Natural killer cell (primary cell): ENCODE data around the gene BTBD10. TPM values are rescaled to one million over a fixed set of nuclear protein-coding genes. Genes with fewer than 3 reads are reported as not detected.

Experiments used
- ATAC-seq, 3 donors: fragments of 150-1000 bp in 2 of 3; fragments of 200-7000 bp in 1 of 3; cut with Tn5 transposase; 1 replicate in 1 of 3; 2 replicates in 2 of 3; pipeline ENCODE4 v1.10.0; 2021; ENCODE audit warnings: mild to moderate bottlenecking in 2 of 3, moderate library complexity in 2 of 3
- DNase-seq, 2 donors: peaks; one replicate each; pipeline versions ENCODE4 v3.0.0 to v3.0.0-alpha.2; 2013 to 2021; ENCODE audit warnings: mixed read lengths in 1 of 2
- H3K27ac ChIP-seq: one replicate; pipeline ENCODE4 v1.5.1; 2013; ENCODE audit warnings: mild to moderate bottlenecking, low read length
- H3K27me3 ChIP-seq: one replicate; pipeline ENCODE4 v1.6.1; 2013; ENCODE audit warnings: low read length; ENCODE audit not compliant: control insufficient read depth, insufficient read depth
- H3K36me3 ChIP-seq: one replicate; pipeline ENCODE4 v1.6.1; 2013; ENCODE audit warnings: low read length; ENCODE audit not compliant: control insufficient read depth, insufficient read depth
- H3K4me1 ChIP-seq: one replicate; pipeline ENCODE4 v1.6.1; 2013; ENCODE audit warnings: low read length; ENCODE audit not compliant: control insufficient read depth, insufficient read depth
- H3K4me3 ChIP-seq: one replicate; pipeline ENCODE4 v1.5.1; 2013; ENCODE audit warnings: low read length
- H3K9me3 ChIP-seq: one replicate; pipeline ENCODE4 v1.6.1; 2013; ENCODE audit warnings: low read length; ENCODE audit not compliant: control insufficient read depth, insufficient read depth
- H3K27ac Mint-ChIP-seq, 2 donors: one replicate each; pipeline ENCODE4 v1.8.0; 2022; ENCODE audit warnings: mild to moderate bottlenecking in 2 of 2, mixed read lengths in 2 of 2, moderate library complexity in 1 of 2
- H3K27me3 Mint-ChIP-seq, 2 donors: one replicate each; pipeline ENCODE4 v1.8.0; 2022; ENCODE audit warnings: low read depth in 2 of 2, mixed read lengths in 2 of 2
- H3K36me3 Mint-ChIP-seq: one replicate; pipeline ENCODE4 v1.8.0; 2022; ENCODE audit warnings: mixed read lengths
- H3K4me1 Mint-ChIP-seq, 2 donors: one replicate each; pipeline ENCODE4 v1.8.0; 2022; ENCODE audit warnings: mixed read lengths in 2 of 2
- H3K4me3 Mint-ChIP-seq: one replicate; pipeline ENCODE4 v1.8.0; 2022; ENCODE audit warnings: mild to moderate bottlenecking, moderate library complexity, mixed read lengths
- H3K9me3 Mint-ChIP-seq, 2 donors: one replicate each; pipeline ENCODE4 v1.8.0; 2022; ENCODE audit warnings: mixed read lengths in 2 of 2
- WGBS: methylation state at CpG from one replicate; pipeline ENCODE4 v1.1.7; 2013; ENCODE audit warnings: missing lambda C conversion rate; ENCODE audit not compliant: insufficient coverage; 5-methylcytosine and 5-hydroxymethylcytosine counted together
- intact Hi-C: fragments of 100-400 bp; cut with micrococcal nuclease; formaldehyde crosslinking; loops from one replicate; pipeline ENCODE4 v1.14.2; 2022
- total RNA-seq, 4 donors: library from RNA; stranded (reverse); fragments of 120-200 nt in 1 of 4; gene quantifications; one replicate each; pipeline versions ENCODE4 v1.2.3 to v1.2.4, GENCODE V29; 2013 to 2022
- TF ChIP-seq, protein P1 (sequence below): fragments of 200-600 bp; IDR thresholded peaks from one replicate; pipeline ENCODE4 v1.8.0; 2022; ENCODE audit warnings: antibody characterized with exemption

The BTBD10 gene
- total RNA-seq, 3 donors from 2014 or later (not counting 1 experiment from before 2014, with no cell fraction given), result 18.0 to 26.9 (median 23.2) TPM

DNA sequence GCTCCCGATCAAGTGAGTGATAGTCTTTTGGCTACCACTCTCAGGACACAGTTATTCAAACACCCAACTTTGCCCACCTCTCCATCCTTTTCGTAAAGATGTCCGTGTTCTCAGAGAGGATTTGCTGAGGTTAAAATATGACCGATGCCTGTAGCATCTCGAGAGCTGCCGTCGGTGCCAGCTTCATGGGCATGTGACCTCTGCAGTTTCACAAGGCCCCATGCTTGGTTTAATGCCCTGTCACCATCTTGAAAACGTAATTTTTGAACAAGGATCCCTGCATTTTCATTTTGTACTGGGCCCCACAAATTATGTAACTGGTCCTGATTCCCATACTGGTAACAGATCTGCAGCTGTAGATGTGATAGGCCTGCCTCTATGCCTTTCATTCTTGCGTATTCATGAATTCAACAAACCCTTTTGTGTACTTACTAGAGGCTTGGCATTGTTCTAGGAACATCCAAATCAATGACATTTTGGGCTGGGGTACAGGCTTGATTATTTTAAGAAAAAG is 100.4 kb downstream of the BTBD10 start:
- H3K27ac ChIP-seq, result no peak overlapping the region
- intact Hi-C loops, result no loop called here
- peaks cover 91% of the 10 kb centered on the region for H3K36me3 ChIP-seq
- Mint-ChIP-seq H3K27me3 (no peaks in the 10 kb centered on the region), H3K27ac (no peak overlapping the region), H3K9me3 (no peaks in the 10 kb centered on the region), H3K4me1 (no peaks in the 10 kb centered on the region), H3K4me3 (no peak overlapping the region), H3K36me3 (peaks cover 21% of the 10 kb centered on the region)
- DNase-seq (no peak), ATAC-seq (no peak)
- no peaks in the 10 kb centered on the region for H3K27me3 ChIP-seq
- WGBS, result 99% methylated on average over 9 of the region's 9 CpGs
- TF ChIP-seq, protein P1, sequence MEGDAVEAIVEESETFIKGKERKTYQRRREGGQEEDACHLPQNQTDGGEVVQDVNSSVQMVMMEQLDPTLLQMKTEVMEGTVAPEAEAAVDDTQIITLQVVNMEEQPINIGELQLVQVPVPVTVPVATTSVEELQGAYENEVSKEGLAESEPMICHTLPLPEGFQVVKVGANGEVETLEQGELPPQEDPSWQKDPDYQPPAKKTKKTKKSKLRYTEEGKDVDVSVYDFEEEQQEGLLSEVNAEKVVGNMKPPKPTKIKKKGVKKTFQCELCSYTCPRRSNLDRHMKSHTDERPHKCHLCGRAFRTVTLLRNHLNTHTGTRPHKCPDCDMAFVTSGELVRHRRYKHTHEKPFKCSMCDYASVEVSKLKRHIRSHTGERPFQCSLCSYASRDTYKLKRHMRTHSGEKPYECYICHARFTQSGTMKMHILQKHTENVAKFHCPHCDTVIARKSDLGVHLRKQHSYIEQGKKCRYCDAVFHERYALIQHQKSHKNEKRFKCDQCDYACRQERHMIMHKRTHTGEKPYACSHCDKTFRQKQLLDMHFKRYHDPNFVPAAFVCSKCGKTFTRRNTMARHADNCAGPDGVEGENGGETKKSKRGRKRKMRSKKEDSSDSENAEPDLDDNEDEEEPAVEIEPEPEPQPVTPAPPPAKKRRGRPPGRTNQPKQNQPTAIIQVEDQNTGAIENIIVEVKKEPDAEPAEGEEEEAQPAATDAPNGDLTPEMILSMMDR, result no peak
- no peaks in the 10 kb centered on the region for H3K4me1 ChIP-seq
- H3K4me3 ChIP-seq, result no peak overlapping the region
- no peaks in the 10 kb centered on the region for H3K9me3 ChIP-seq

DNA sequence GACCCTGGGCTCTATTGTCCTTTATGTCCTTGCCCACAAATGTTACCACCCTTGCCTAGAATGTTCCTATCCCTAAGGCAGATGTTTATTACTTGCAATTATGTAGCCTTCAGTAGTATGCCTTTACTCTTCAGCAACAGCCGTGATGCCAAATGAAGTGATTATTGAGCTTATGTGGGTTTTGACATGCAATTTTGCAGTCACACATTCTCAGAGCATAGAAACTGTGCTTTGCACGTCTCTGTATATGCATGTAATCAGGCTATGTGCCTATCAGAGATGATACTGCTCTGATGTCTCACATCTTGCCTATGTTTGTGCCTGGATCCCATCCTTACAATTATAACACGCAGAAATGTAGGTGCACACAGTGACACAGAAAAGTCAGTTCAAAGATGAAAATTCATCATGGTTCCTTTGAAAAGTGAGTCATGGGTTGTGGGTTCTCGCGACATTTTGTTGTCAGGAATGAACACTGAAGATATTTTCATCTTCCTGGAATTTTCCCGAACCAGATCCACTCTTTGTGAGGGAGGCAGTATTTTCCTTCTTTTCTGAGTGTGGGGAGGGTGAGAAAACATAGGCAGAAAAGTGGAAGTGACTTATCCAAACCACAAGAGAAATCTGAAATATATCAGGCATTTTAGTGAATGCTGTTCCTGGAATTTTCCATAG is 104.3 kb downstream of the BTBD10 start:
- no peaks in the 10 kb centered on the region for H3K9me3 ChIP-seq
- Mint-ChIP-seq H3K4me3 (no peak overlapping the region), H3K4me1 (peaks cover 0 to 8% of the 10 kb centered on the region in 2 donors), H3K36me3 (peaks cover 21% of the 10 kb centered on the region), H3K27me3 (no peaks in the 10 kb centered on the region), H3K27ac (peak overlapping the region in 1 of 2 donors; percentile 58), H3K9me3 (no peaks in the 10 kb centered on the region)
- H3K4me3 ChIP-seq, result no peak overlapping the region
- H3K27ac ChIP-seq, result no peak overlapping the region
- peaks cover 84% of the 10 kb centered on the region for H3K36me3 ChIP-seq
- TF ChIP-seq, protein P1, result no peak
- DNase-seq, result no peak
- intact Hi-C loops, result no loop called here
- ATAC-seq, result no peak
- H3K4me1 ChIP-seq, result no peaks in the 10 kb centered on the region
- H3K27me3 ChIP-seq, result no peaks in the 10 kb centered on the region
- WGBS, result 95% methylated on average over 6 of the region's 6 CpGs

DNA sequence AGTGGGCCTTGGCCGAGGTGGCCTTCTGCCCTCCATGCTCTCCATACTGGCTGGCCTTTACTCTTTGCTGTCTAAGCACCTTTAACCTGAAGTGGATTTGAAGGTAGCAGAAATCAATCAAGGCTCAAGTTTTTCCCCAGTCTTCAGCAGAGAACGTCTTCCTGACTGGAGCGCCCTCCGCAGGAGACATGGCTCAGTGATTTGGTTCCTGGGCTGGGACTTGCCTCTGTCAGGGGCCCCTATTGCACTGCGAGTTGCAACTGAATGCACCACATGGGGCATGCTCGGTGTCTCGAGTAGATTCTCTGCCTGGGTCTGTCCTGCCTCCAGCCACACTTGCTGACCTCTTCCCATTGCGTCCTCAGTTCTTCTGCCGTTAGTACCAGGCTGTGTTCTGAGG is 105.8 kb downstream of the BTBD10 start:
- Histone ChIP-seq H3K27me3 (no peaks in the 10 kb centered on the region), H3K36me3 (peaks cover 76% of the 10 kb centered on the region), H3K27ac (no peak overlapping the region), H3K4me1 (no peaks in the 10 kb centered on the region), H3K9me3 (no peaks in the 10 kb centered on the region), H3K4me3 (no peak overlapping the region)
- ATAC-seq (no peak), DNase-seq (no peak)
- TF ChIP-seq, protein P1, result no peak
- H3K4me3 Mint-ChIP-seq, result no peak overlapping the region
- H3K9me3 Mint-ChIP-seq, result no peaks in the 10 kb centered on the region
- no peaks in the 10 kb centered on the region for H3K27me3 Mint-ChIP-seq
- H3K4me1 Mint-ChIP-seq, result peaks cover 1 to 8% of the 10 kb centered on the region in 2 donors
- intact Hi-C loops, result no loop called here
- H3K36me3 Mint-ChIP-seq, result peaks cover 21% of the 10 kb centered on the region
- H3K27ac Mint-ChIP-seq, result no peak overlapping the region
- WGBS, result 95% methylated on average over 9 of the region's 9 CpGs
